Right ventricle myocardium inferior (tissue), 1 donor: ENCODE results near the gene CCDC33. TPM values are rescaled to one million over a fixed set of nuclear protein-coding genes. Genes with fewer than 3 reads are reported as not detected.

Experiments used
- ATAC-seq: fragments of 200-7000 bp; cut with Tn5 transposase; one replicate; pipeline ENCODE4 v1.9.1; 2020; ENCODE audit warnings: mild to moderate bottlenecking, moderate library complexity
- DNase-seq: peaks from one replicate; pipeline ENCODE4 v3.0.0; 2021; ENCODE audit errors: missing footprints
- intact Hi-C: fragments of 100-400 bp; cut with DNase I; formaldehyde crosslinking; loops from one replicate; pipeline ENCODE4 v1.11.0; 2022
- total RNA-seq: library from RNA; stranded (reverse); fragmentation: NEBNext Ultra II Directional; extraction: Animal tissue kit (Norgen Biotek cat#: 25700); gene quantifications from one replicate; pipeline ENCODE4 v1.2.1, GENCODE V29; 2021
- donor health status: DM: no; HTN: yes; CAD: no; lungs with severe emphysema.

Gene CCDC33
- total RNA-seq, 1 donor from 2014 or later: not detected

GRCh38 chr15:74251131-74251811 is 15.1 kb downstream of the CCDC33 start:
- ATAC-seq (peak; percentile 98), DNase-seq (peak; percentile 89)
- intact Hi-C loops: loop anchor here (1.0 to 5.0 kb wide), 2 partner anchors 51 to 94 kb away; no protein-coding TSS in a partner anchor

- no peak for ATAC-seq
- intact Hi-C loops: loop anchor here (5.0 kb wide), 1 partner anchor 50 kb away; no protein-coding TSS in a partner anchor
Measured at GRCh38 chr15:74252291-74252690, 16.2 kb downstream of the CCDC33 start.

GRCh38 chr15:74252721-74253120 is 16.6 kb downstream of the CCDC33 start:
- ATAC-seq: no peak
- intact Hi-C loops: loop anchor here (5.0 kb wide), 1 partner anchor 50 kb away; no protein-coding TSS in a partner anchor
- no peak for DNase-seq

More at GRCh38 chr15:74252291-74252690, 16.2 kb downstream of the CCDC33 start:
- DNase-seq: peak; percentile 33

- peak; percentile 56 for DNase-seq
- no peak for ATAC-seq
- intact Hi-C loops: loop anchor here (5.0 kb wide), 1 partner anchor 49 kb away; no protein-coding TSS in a partner anchor
Measured at GRCh38 chr15:74253211-74253921, 17.2 kb downstream of the CCDC33 start.

- ATAC-seq (no peak), DNase-seq (peak; percentile 21)
- intact Hi-C loops: no loop called here
Measured at GRCh38 chr15:74257105-74257504, 21.0 kb downstream of the CCDC33 start.

GRCh38 chr15:74257623-74258022 is 21.5 kb downstream of the CCDC33 start:
- ATAC-seq: no peak
- intact Hi-C loops: no loop called here
- peak; percentile 7 for DNase-seq

- ATAC-seq (no peak), DNase-seq (peak; percentile 56)
- intact Hi-C loops: no loop called here
Measured at GRCh38 chr15:74258456-74259291, 22.5 kb downstream of the CCDC33 start.

GRCh38 chr15:74259292-74259648 is 23.1 kb downstream of the CCDC33 start:
- ATAC-seq (no peak), DNase-seq (peak; percentile 21)
- intact Hi-C loops: no loop called here

GRCh38 chr15:74259821-74260607 is 23.9 kb downstream of the CCDC33 start:
- ATAC-seq (no peak), DNase-seq (peak; percentile 22)
- intact Hi-C loops: no loop called here

GRCh38 chr15:74261041-74261440 is 24.9 kb downstream of the CCDC33 start:
- ATAC-seq: no peak
- peak; percentile 4 for DNase-seq
- intact Hi-C loops: no loop called here

GRCh38 chr15:74261685-74262084 is 25.6 kb downstream of the CCDC33 start:
- DNase-seq (peak; percentile 9), ATAC-seq (no peak)
- intact Hi-C loops: no loop called here

- no peak for DNase-seq
- intact Hi-C loops: no loop called here
- ATAC-seq: no peak
Measured at GRCh38 chr15:74262151-74262550, 26.0 kb downstream of the CCDC33 start.

GRCh38 chr15:74262625-74263024 is 26.5 kb downstream of the CCDC33 start:
- DNase-seq: no peak
- no peak for ATAC-seq
- intact Hi-C loops: no loop called here

- intact Hi-C loops: no loop called here
- DNase-seq (no peak), ATAC-seq (no peak)
Measured at GRCh38 chr15:74263466-74263865, 27.3 kb downstream of the CCDC33 start.

- no peak for DNase-seq
Measured at GRCh38 chr15:74264081-74264501, 28.0 kb downstream of the CCDC33 start.

GRCh38 chr15:74265046-74265639 is 29.0 kb downstream of the CCDC33 start:
- no peak for ATAC-seq
- intact Hi-C loops: no loop called here
- no peak for DNase-seq

More at GRCh38 chr15:74264081-74264501, 28.0 kb downstream of the CCDC33 start:
- ATAC-seq: no peak
- intact Hi-C loops: no loop called here

GRCh38 chr15:74268020-74268419 is 31.9 kb downstream of the CCDC33 start:
- ATAC-seq (no peak), DNase-seq (no peak)
- intact Hi-C loops: no loop called here
